OCI-LY3 (cell line): ENCODE data around the gene PRKCQ.

Experiments used
- EZH2phosphoT487 ChIP-seq: fragments of 200-600 bp; shearing (Covaris generic); IDR thresholded peaks from 2 replicates; pipeline ENCODE4 v1.6.1; 2018; ENCODE audit warnings: antibody characterized with exemption, mixed run types, low read depth
- TF ChIP-seq, protein P1 (sequence below): fragments of 200-600, 300-600 bp; sonication (generic); IDR thresholded peaks from 2 replicates; pipeline ENCODE4 v1.5.1; 2014; ENCODE audit warnings: antibody characterized with exemption, low read length, low read depth

DNA sequence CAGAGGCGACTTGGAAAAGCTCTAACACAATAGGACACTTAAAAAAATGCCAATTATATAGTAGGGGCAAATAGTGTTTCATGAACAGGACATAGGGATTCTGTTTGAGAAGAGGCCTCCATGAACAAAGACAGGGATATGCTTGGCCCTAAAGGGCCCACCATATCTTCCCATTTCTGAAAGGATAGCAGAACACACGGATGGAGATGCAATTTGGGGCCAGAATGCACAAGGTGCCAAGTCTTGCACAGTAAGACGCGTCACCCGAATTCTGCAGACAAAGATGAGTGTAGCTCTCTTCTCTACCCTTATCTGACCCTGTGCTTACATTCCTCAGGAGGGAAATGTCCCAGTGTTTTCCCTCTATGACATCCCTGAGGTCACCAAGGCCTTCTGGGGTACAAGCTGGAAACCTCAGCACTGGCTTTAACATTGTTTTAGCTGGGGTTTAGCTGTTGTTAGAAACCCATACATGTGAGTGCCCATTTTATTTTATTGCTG lies 12.8 kb downstream of the PRKCQ start:
- TF ChIP-seq, protein P1, sequence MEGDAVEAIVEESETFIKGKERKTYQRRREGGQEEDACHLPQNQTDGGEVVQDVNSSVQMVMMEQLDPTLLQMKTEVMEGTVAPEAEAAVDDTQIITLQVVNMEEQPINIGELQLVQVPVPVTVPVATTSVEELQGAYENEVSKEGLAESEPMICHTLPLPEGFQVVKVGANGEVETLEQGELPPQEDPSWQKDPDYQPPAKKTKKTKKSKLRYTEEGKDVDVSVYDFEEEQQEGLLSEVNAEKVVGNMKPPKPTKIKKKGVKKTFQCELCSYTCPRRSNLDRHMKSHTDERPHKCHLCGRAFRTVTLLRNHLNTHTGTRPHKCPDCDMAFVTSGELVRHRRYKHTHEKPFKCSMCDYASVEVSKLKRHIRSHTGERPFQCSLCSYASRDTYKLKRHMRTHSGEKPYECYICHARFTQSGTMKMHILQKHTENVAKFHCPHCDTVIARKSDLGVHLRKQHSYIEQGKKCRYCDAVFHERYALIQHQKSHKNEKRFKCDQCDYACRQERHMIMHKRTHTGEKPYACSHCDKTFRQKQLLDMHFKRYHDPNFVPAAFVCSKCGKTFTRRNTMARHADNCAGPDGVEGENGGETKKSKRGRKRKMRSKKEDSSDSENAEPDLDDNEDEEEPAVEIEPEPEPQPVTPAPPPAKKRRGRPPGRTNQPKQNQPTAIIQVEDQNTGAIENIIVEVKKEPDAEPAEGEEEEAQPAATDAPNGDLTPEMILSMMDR, result no peak
- TF ChIP-seq EZH2phosphoT487, result no peak
